Measurements from ENCODE around the gene GPBAR1.

GPBAR1 gene

GRCh38 chr2:218244665-218245064 is 16.1 kb upstream of the GPBAR1 start:
- DNase-seq (ENCODE audit: low spot score): no peak

- DNase-seq (ENCODE audit: low spot score): no peak
Measured at GRCh38 chr2:218245214-218245613, 15.6 kb upstream of the GPBAR1 start.

- DNase-seq (ENCODE audit: low spot score): no peak
Measured at GRCh38 chr2:218249691-218250090, 11.1 kb upstream of the GPBAR1 start.

GRCh38 chr2:218252509-218253231 is 8.1 kb upstream of the GPBAR1 start:
- no peak for DNase-seq (ENCODE audit: low spot score)

DNA sequence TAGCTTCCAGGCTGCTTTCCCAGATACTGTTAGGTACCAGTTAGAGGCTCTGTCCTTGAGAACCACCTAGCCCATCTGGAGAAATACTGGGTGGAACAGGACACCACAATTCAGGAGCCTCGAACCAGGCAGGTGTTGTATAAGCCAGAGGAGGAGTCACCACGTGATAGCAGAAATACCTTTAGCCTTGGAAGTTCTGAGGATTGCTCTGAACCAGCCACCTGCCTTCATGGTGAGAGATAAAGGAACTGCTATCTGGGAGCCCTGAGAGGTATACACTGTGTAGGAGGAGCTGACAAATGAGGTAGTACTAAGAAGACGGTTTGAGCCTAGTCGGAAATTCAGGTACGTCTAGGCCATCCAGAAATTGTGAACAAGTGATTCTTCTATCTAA is 7.6 kb upstream of the GPBAR1 start:
- no peak for DNase-seq (ENCODE audit: low spot score)

GRCh38 chr2:218255446-218255845 is 5.4 kb upstream of the GPBAR1 start:
- no peak for DNase-seq (ENCODE audit: low spot score)

- no peak for DNase-seq (ENCODE audit: low spot score)
Measured at GRCh38 chr2:218256612-218257350, 4.0 kb upstream of the GPBAR1 start.

GRCh38 chr2:218257390-218257981 is 3.3 kb upstream of the GPBAR1 start:
- DNase-seq (ENCODE audit: low spot score): peak; percentile 84

DNA sequence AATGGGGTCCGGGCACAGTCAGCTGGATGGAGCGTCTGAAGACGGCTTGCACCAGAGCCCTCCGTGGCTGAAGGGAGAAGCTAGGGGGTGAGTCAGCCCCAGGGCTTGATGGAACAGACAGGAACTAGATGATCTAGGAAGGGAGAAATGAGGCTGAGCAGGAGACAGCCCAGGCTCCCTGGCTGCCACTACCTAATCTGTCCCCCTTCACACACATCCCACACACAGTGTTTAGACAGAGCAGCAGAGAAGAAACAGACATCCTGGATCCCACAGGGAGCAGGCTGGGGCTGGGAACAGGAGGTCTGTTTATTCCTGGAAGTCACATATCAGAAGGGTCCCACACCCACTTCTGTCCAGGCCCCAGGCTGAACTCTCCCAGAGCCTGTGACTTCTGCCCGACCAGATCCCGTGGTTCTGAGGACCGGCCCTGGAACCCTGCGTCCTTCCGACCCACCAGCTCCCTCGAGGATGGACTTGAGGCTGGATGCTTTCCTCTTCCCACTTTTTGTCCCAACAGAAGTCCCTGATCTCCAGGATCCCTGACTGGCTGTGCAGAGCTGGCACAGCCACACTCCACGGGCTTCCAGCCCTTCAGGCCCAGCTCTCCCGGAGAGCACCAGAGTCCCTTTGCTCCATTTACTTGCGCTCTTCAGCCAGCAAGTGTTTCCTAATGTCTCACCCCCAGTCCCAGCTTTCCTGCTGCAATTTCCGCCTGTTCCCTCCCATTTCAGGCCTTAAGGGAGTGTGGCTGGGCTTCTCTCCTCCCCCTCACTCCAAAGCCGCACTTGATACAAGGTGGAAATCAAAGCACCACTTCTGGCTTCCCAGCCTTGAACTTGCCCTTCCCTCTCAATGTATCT is 1.5 kb upstream of the GPBAR1 start:
- DNase-seq (ENCODE audit: low spot score): no peak

DNA sequence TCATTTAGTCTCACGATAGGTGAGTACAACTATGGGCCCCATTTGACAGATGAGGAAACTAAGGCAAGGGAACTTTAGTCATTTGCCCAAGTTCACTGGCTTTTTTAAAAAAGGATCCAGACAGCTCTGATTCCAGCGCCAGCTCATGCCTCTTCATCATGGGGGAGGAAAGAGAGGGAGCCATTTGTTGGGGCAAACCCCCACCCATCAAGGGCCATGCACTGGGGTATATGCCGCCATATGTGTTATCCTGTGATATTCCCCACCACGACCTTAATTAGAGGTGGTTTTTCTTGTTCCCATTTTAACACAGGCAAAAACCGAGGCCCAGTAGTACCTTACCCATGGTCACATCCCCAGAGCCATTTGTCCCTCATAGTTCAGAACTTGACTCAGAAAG is 649 bp upstream of the GPBAR1 start:
- DNase-seq (ENCODE audit: low spot score): no peak

GRCh38 chr2:218261423-218262236 is 815 bp downstream of the GPBAR1 start:
- DNase-seq (ENCODE audit: low spot score): peak; percentile 38

GRCh38 chr2:218262237-218262600 is 1.4 kb downstream of the GPBAR1 start:
- no peak for DNase-seq (ENCODE audit: low spot score)

DNA sequence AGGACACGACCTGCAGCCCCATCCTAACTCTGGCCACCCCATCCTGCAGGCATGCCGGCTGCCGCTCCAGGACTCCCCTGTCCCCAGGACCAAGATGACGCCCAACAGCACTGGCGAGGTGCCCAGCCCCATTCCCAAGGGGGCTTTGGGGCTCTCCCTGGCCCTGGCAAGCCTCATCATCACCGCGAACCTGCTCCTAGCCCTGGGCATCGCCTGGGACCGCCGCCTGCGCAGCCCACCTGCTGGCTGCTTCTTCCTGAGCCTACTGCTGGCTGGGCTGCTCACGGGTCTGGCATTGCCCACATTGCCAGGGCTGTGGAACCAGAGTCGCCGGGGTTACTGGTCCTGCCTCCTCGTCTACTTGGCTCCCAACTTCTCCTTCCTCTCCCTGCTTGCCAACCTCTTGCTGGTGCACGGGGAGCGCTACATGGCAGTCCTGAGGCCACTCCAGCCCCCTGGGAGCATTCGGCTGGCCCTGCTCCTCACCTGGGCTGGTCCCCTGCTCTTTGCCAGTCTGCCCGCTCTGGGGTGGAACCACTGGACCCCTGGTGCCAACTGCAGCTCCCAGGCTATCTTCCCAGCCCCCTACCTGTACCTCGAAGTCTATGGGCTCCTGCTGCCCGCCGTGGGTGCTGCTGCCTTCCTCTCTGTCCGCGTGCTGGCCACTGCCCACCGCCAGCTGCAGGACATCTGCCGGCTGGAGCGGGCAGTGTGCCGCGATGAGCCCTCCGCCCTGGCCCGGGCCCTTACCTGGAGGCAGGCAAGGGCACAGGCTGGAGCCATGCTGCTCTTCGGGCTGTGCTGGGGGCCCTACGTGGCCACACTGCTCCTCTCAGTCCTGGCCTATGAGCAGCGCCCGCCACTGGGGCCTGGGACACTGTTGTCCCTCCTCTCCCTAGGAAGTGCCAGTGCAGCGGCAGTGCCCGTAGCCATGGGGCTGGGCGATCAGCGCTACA is 2.1 kb downstream of the GPBAR1 start:
- DNase-seq (ENCODE audit: low spot score): no peak

- no peak for DNase-seq (ENCODE audit: low spot score)
Measured at GRCh38 chr2:218263817-218264641, 3.2 kb downstream of the GPBAR1 start.

DNA sequence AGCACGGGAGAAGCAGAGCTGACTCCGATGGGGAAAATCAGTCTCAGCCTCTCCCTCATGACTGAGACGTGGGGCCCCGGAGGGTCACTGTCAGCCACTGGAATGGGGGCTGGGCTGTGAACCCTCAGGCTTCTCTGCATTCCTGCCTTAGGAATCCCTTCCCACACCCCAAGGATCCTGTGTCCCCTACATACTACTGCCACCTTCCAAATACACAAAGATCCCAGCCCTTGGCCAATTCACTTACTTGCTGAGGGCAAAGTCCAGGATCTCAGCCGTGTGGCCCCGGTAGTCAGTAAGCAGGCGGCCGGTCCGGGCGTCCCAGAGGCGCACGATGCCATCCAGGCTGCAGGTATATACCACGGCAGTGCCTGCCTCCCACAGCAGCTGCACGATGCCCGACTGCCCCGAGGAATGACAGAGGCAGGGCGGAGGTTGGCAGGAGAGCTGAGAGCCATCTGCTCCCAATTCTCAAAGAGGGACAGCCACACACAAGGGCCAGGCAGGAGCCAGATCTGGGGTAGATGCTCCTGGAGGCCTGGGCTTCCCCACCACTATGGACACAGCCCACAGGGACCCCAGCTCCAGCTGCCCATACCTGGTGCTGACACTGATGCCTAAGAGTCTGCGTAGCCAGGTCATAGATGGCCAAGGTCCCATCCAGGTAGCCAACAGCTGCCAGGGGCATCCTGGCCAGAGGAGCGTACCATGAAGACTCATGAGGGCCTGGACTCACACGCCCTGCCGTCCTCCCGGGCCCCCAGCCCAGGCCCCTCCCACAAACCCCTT is 4.2 kb downstream of the GPBAR1 start:
- DNase-seq (ENCODE audit: low spot score): no peak

- DNase-seq (ENCODE audit: low spot score): no peak
Measured at GRCh38 chr2:218265626-218266025, 4.8 kb downstream of the GPBAR1 start.

DNA sequence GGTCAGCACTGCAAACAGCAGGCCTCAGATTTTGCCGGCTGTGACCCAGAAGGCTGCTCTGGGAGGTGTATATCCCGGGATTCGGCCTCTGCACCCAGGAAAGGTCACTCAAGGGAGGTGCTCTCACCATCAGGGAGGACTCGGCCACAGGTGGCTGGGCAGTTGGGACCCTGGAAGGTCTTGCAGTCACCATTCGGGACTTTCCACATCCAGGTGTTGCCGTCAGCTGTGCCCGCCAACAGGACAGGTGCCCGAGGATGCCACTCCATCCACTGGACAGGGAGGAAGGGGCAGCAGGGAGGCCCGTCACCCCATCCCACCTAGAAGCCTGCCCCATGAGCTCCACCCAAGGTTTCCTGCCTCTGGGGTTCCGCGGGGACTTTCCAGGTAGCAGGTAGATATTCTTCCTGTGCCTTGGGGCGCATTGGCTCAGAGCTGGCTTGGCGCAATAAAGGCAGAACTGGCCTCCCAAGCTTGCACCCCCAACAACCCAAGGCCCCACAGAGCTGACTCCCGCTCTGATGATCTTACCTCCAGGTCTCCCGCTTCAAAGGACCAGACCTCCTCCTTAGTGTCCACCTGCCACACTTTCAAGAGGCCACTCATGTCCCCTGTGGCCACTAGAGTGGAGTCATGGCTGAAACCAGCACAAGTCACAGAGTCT is 5.6 kb downstream of the GPBAR1 start:
- no peak for DNase-seq (ENCODE audit: low spot score)

GRCh38 chr2:218267259-218267658 is 6.4 kb downstream of the GPBAR1 start:
- DNase-seq (ENCODE audit: low spot score): no peak

Data from pons (tissue), 1 donor.